ENCODE data around the gene CENPT. TPM values are rescaled to one million over a fixed set of nuclear protein-coding genes. Genes with fewer than 3 reads are reported as not detected.
"Not testable (repeated sequence)": the region's sequence is repeated elsewhere in the genome, so short reads cannot be mapped to it uniquely, and the experiment has no call there.

CENPT gene
- total RNA-seq, 6 experiments from 2014 or later, result 12.2 to 21.1 (median 18.2) TPM

DNA sequence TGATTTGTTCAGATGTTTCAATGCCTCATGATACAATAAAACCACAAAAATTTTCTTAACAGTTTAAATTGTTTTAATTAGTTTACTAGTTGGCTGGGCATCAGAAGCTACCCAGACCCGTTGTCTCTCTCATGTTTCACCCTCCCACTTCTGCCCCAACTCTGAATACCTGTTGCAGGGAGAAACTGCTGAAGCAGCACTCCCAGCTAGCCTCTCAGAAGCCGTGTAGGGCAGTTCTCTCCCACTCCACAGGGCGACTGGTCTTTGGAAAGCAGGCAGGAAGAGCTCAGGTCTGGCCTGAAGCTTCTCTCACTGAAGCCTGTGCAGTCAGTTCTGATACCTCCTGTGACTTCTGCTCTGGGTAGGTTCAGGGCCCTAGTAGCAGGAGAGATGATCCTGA lies 23.8 kb upstream of the CENPT start:
- H3K9me3 ChIP-seq, result no peaks in the 10 kb centered on the region
- H3K27ac ChIP-seq, result no peak overlapping the region
- intact Hi-C loops (cut with DNase I), result no loop called here
- ATAC-seq (no peak), DNase-seq (no peak)
- peaks cover 0 to 27% (median 6%) of the 10 kb centered on the region in 4 donors for H3K36me3 ChIP-seq
- H3K4me3 ChIP-seq, result no peak overlapping the region
- WGBS (ENCODE audit: insufficient coverage, low coverage, low lambda C conversion rate, missing lambda C conversion rate), result 65% methylated on average over 2 of the region's 3 CpGs
- peaks cover 0 to 32% (median 8%) of the 10 kb centered on the region in 4 donors for H3K4me1 ChIP-seq
- H3K27me3 ChIP-seq, result no peaks in the 10 kb centered on the region
- TF ChIP-seq, protein P1, sequence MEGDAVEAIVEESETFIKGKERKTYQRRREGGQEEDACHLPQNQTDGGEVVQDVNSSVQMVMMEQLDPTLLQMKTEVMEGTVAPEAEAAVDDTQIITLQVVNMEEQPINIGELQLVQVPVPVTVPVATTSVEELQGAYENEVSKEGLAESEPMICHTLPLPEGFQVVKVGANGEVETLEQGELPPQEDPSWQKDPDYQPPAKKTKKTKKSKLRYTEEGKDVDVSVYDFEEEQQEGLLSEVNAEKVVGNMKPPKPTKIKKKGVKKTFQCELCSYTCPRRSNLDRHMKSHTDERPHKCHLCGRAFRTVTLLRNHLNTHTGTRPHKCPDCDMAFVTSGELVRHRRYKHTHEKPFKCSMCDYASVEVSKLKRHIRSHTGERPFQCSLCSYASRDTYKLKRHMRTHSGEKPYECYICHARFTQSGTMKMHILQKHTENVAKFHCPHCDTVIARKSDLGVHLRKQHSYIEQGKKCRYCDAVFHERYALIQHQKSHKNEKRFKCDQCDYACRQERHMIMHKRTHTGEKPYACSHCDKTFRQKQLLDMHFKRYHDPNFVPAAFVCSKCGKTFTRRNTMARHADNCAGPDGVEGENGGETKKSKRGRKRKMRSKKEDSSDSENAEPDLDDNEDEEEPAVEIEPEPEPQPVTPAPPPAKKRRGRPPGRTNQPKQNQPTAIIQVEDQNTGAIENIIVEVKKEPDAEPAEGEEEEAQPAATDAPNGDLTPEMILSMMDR (IDR thresholded peaks at IDR 0.05), result no peak

DNA sequence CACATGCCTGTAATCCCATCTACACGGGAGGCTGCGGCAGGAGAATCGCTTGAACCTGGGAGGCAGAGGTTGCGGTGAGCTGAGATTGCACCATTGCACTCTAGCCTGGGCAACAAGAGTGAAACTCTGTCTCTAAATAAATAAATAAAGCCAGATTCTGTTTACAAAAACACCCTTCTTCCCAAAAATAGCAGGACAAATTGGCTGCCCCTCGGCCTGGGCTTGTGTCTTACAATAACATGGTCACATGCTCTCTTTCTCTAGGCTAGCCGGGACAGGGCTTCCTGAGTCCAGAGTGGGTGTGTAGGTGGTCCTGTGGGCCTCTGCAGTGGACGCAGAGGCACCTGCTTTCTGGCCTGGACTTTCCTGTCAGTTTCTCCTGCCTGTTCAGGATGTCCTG lies 22.2 kb upstream of the CENPT start:
- peak overlapping the region in 2 of 3 donors; percentile 43 to 66 for H3K27ac ChIP-seq
- ATAC-seq (peak; percentile 7 to 57 (median 42)), DNase-seq (peak in 2 of 3 donors; percentile 59 to 71)
- H3K4me3 ChIP-seq, result no peak overlapping the region
- H3K27me3 ChIP-seq, result no peaks in the 10 kb centered on the region
- WGBS (ENCODE audit: insufficient coverage, low coverage, low lambda C conversion rate, missing lambda C conversion rate), result 31% methylated on average over 5 of the region's 7 CpGs
- H3K4me1 ChIP-seq, result peaks cover 0 to 24% (median 8%) of the 10 kb centered on the region in 4 donors
- H3K9me3 ChIP-seq, result no peaks in the 10 kb centered on the region
- peaks cover 0 to 39% (median 6%) of the 10 kb centered on the region in 4 donors for H3K36me3 ChIP-seq
- intact Hi-C loops (cut with DNase I), result no loop called here
- TF ChIP-seq POLR2A (IDR thresholded peaks at IDR 0.05), result no peak
- TF ChIP-seq, protein P1 (IDR thresholded peaks at IDR 0.05), result no peak

DNA sequence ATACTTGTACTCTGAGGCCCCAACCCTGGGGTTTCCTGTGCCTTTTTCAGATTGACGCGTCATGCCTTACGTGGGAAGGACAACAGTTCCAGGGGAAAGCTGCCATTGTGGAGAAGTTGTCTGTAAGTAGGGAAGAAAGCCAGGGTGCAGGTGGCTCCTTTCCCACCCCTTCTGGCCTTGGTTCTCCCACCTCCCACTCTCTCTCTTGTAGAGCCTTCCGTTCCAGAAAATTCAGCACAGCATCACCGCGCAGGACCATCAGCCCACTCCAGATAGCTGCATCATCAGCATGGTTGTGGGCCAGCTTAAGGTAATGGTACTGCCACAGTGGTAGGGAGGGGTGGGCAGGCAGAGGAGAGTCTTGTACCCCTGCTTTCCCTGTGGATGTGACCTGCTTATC lies 20.8 kb upstream of the CENPT start:
- Histone ChIP-seq H3K27me3 (no peaks in the 10 kb centered on the region), H3K27ac (no peak overlapping the region), H3K4me3 (no peak overlapping the region), H3K4me1 (peaks cover 0 to 13% (median 4%) of the 10 kb centered on the region in 4 donors), H3K36me3 (peaks cover 0 to 39% (median 6%) of the 10 kb centered on the region in 4 donors), H3K9me3 (no peaks in the 10 kb centered on the region)
- intact Hi-C loops (cut with DNase I), result no loop called here
- TF ChIP-seq, protein P1 (IDR thresholded peaks at IDR 0.05), result no peak
- no peak for TF ChIP-seq POLR2A (IDR thresholded peaks at IDR 0.05)
- WGBS (ENCODE audit: insufficient coverage, low coverage, low lambda C conversion rate, missing lambda C conversion rate), result 95% methylated on average over 4 of the region's 6 CpGs
- DNase-seq (no peak), ATAC-seq (no peak)

DNA sequence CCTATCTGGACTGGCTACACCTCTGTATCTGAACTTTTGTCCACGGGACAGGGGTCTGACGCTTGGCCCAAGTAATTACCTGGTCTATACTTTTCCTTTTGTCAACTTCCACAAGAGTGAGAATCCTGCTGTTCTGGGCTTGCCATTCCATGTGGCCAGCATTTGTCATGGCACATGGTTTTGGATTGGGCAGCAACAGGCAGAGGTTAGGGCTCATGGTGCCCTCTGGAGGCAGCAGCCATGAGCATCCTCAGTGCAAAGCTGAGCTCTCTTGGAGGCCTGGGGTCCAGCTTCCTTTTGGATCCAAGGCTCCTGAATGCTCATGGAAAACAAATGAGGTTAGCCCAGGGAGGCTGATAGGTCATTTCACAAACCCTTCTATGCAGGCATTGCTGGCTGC lies 17.8 kb upstream of the CENPT start:
- ATAC-seq (peak; percentile 75 to 84 (median 78)), DNase-seq (no peak)
- H3K36me3 ChIP-seq, result peaks cover 0 to 36% (median 6%) of the 10 kb centered on the region in 4 donors
- no peaks in the 10 kb centered on the region for H3K27me3 ChIP-seq
- intact Hi-C loops (cut with DNase I), result no loop called here
- no CpG with 5 or more reads among the region's 2 CpGs for WGBS (ENCODE audit: insufficient coverage, low coverage, low lambda C conversion rate, missing lambda C conversion rate)
- H3K9me3 ChIP-seq, result no peaks in the 10 kb centered on the region
- H3K27ac ChIP-seq, result no peak overlapping the region
- TF ChIP-seq, protein P1 (IDR thresholded peaks at IDR 0.05), result peak; percentile 33 to 64 (median 42)
- no peak for TF ChIP-seq POLR2A (IDR thresholded peaks at IDR 0.05)
- H3K4me1 ChIP-seq, result peaks cover 0 to 7% (median 0%) of the 10 kb centered on the region in 4 donors
- H3K4me3 ChIP-seq, result no peak overlapping the region

DNA sequence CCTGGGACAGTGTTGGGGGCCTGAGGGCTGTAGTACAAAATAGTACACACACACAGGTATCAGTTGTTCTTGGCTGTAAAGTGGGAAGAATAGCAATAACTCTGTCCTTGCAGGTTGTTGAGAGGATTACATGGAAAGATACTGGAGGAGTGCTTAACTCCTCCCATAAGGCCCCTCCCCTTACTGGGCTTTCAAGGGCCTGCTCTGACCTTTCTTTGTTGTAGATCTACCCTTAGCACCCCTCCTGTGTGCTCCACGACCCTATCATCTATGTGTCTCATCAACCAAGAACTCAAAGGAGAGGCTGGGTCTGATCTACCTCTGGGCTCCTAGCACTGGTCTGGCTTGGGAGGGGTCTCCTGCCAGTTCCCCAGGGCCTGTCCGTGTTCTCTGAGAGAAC lies 17.1 kb upstream of the CENPT start:
- Histone ChIP-seq H3K27ac (no peak overlapping the region), H3K4me3 (no peak overlapping the region), H3K4me1 (no peaks in the 10 kb centered on the region), H3K36me3 (peaks cover 0 to 36% (median 5%) of the 10 kb centered on the region in 4 donors), H3K27me3 (no peaks in the 10 kb centered on the region), H3K9me3 (no peaks in the 10 kb centered on the region)
- intact Hi-C loops (cut with DNase I), result no loop called here
- DNase-seq (no peak), ATAC-seq (no peak)
- 86% methylated on average over 1 of the region's 2 CpGs for WGBS (ENCODE audit: insufficient coverage, low coverage, low lambda C conversion rate, missing lambda C conversion rate)
- TF ChIP-seq, protein P1 (IDR thresholded peaks at IDR 0.05), result no peak
- TF ChIP-seq POLR2A (IDR thresholded peaks at IDR 0.05), result no peak

DNA sequence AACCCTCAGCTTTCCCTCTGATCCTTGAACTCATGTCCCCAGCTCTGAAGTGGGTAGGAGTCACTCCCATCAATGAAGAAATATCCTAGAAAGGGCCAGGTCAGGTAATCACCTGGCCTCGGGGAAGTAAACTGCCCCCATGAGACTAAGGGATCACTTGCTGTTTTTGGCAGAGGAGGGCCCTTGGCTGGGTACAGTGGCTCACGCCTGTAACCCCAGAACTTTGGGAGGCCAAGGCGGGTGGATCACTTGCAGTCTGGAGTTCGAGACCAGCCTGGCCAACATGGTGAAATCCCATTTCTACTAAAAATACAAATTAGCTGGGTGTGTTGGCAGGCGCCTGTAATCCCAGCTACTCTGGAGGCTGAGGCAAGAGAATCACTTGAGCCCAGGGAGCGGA lies 16.6 kb upstream of the CENPT start:
- H3K36me3 ChIP-seq, result peaks cover 0 to 36% (median 5%) of the 10 kb centered on the region in 4 donors
- 97% methylated on average over 6 of the region's 6 CpGs for whole genome bisulfite sequencing (ENCODE audit: insufficient coverage, low coverage, low lambda C conversion rate, missing lambda C conversion rate)
- H3K27me3 ChIP-seq; H3K4me1 ChIP-seq; ATAC-seq; intact Hi-C loops (cut with DNase I); DNase-seq; H3K27ac ChIP-seq; H3K4me3 ChIP-seq; H3K9me3 ChIP-seq: not testable (repeated sequence)

Data from right lobe of liver (tissue), 6 donors.